Measurements from ENCODE around the gene EXOC3.

Gene EXOC3

DNA sequence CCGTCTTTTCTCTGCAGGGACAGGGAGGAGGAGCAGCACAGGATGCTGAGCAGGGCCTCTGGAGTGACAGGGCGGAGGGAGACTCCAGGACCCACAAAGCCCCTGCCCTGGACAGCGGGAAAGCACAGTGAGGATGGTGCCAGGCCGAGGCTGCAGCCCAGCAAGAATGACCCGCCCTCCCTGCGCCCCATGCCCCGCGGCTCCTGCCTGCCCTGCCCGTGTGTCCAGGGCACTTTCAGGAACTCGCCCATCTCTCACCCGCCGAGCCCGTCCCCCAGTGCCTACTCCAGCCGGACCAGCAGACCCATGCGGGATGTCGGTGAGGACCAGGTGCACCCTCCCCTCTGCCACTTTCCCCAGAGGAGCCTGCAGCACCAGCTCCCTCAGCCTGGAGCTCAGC is 9.1 kb upstream of the EXOC3 start:
- H3K4me3 ChIP-seq: no peak overlapping the region
- H3K9me3 ChIP-seq: no peaks in the 10 kb centered on the region
- no peaks in the 10 kb centered on the region for H3K4me1 ChIP-seq
- TF ChIP-seq, protein P1, sequence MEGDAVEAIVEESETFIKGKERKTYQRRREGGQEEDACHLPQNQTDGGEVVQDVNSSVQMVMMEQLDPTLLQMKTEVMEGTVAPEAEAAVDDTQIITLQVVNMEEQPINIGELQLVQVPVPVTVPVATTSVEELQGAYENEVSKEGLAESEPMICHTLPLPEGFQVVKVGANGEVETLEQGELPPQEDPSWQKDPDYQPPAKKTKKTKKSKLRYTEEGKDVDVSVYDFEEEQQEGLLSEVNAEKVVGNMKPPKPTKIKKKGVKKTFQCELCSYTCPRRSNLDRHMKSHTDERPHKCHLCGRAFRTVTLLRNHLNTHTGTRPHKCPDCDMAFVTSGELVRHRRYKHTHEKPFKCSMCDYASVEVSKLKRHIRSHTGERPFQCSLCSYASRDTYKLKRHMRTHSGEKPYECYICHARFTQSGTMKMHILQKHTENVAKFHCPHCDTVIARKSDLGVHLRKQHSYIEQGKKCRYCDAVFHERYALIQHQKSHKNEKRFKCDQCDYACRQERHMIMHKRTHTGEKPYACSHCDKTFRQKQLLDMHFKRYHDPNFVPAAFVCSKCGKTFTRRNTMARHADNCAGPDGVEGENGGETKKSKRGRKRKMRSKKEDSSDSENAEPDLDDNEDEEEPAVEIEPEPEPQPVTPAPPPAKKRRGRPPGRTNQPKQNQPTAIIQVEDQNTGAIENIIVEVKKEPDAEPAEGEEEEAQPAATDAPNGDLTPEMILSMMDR (IDR thresholded peaks at IDR 0.05): no peak
- no peak overlapping the region for H3K27ac ChIP-seq
- intact Hi-C loops (cut with DNase I; ENCODE audit: low total_unique reads): no loop called here
- no peaks in the 10 kb centered on the region for H3K36me3 ChIP-seq
- H3K27me3 ChIP-seq: peaks cover 0 to 60% of the 10 kb centered on the region in 2 donors
- peak; percentile 3 to 51 for DNase-seq

DNA sequence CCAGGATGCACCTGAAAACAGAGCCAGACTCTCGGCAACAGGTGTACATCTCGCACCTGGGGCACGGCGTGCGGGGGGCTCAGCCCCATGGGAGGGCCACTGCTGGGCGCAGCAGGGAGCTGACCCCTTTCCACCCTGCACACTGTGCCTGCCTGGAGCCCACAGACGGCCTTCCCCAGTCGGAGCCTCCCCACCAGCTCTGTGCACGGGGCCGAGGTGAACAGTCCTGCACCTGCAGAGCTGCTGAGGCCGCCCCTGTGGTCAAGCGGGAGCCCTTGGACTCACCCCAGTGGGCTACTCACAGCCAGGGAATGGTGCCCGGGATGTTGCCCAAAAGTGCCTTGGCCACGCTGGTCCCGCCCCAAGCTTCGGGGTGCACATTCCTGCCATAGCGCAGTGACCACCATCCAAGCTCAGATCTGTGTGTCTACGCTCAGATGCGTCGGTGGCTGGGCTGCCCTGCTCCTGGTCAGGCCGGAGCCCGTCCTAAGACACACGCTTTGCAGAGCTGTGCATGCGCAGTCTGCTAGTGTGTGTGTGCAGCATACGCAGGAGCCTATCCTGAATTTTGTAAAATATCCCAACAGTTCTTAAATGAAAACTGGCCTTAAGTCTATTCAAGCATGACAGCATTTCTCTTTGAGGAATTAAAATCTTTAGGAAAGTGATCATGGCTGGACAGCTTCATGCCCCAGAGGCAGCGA is 8.4 kb upstream of the EXOC3 start:
- peaks cover 0 to 60% of the 10 kb centered on the region in 2 donors for H3K27me3 ChIP-seq
- TF ChIP-seq, protein P1 (IDR thresholded peaks at IDR 0.05): no peak
- no peaks in the 10 kb centered on the region for H3K9me3 ChIP-seq
- DNase-seq: peak; percentile 15 to 53
- no peak overlapping the region for H3K4me3 ChIP-seq
- no peaks in the 10 kb centered on the region for H3K4me1 ChIP-seq
- no peak overlapping the region for H3K27ac ChIP-seq
- intact Hi-C loops (cut with DNase I; ENCODE audit: low total_unique reads): no loop called here
- no peaks in the 10 kb centered on the region for H3K36me3 ChIP-seq

DNA sequence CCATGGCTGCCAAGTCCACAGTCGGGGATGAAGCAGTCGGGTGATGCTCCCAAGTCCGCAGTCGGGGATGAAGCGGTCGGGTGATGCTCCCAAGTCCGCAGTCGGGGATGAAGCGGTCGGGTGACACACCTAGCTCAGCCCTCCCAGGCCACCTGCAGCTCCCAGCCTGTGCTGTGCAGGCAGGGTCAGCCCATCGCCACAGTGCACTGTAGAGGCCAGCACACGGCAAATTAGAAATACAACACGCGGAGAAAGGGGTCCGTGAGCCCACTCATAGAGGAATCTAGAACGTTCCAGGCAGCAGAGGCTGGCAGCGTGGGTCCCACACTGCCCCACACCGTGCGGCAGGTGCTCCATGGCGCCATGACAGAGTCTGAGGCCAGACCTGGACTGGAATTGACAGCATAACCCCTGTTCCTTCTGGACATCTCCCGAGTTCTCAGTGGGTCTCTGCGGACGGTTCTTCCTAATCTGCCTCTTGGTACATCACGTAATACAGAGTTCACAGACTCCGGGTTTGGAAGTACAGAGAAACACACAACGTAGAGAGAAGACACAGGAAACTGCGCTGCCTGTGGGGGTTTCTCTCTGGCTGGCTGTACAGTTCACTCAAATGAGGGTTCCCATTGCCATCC is 7.7 kb upstream of the EXOC3 start:
- DNase-seq: peak; percentile 7 to 42
- Histone ChIP-seq H3K4me1 (no peaks in the 10 kb centered on the region), H3K27ac (no peak overlapping the region), H3K9me3 (no peaks in the 10 kb centered on the region), H3K4me3 (no peak overlapping the region), H3K36me3 (no peaks in the 10 kb centered on the region), H3K27me3 (peaks cover 0 to 60% of the 10 kb centered on the region in 2 donors)
- intact Hi-C loops (cut with DNase I; ENCODE audit: low total_unique reads): no loop called here
- TF ChIP-seq, protein P1 (IDR thresholded peaks at IDR 0.05): no peak

DNA sequence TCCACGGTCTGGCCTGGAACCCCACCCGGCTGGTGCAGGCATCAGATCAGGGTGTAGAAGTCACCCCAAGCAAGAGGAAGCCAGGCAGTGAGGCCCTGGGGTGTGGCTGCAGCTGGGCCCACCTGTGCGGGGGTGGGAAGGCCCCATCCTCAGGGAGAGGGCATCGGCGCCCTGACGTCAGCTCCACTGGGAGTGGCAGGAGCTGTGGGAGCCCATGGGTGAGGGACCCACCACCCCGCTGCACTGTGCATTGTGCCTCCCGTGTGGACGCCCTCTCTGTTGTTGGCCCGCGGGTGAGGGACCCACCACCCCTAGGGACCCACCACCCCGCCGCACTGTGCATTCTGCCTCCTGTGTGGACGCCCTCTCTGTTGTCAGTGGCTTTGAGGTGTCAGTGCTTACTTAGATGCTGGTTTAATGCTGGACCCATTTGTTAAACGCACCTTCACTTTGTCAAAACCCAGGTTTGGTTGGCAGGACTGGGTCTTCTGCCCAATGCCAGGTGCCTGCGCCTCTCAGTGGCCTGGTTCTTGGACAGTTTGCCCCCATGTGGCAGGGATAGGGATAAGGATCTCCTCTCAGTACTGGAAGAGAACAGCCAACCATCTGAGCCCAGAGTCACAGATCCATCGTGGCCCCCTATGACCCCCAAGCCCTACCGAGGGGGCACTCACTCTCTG is 6.9 kb upstream of the EXOC3 start:
- Histone ChIP-seq H3K36me3 (no peaks in the 10 kb centered on the region), H3K27ac (no peak overlapping the region), H3K9me3 (no peaks in the 10 kb centered on the region), H3K4me3 (no peak overlapping the region), H3K4me1 (no peaks in the 10 kb centered on the region), H3K27me3 (peaks cover 0 to 59% of the 10 kb centered on the region in 2 donors)
- peak; percentile 13 to 53 for DNase-seq
- TF ChIP-seq, protein P1 (IDR thresholded peaks at IDR 0.05): no peak
- intact Hi-C loops (cut with DNase I; ENCODE audit: low total_unique reads): no loop called here

DNA sequence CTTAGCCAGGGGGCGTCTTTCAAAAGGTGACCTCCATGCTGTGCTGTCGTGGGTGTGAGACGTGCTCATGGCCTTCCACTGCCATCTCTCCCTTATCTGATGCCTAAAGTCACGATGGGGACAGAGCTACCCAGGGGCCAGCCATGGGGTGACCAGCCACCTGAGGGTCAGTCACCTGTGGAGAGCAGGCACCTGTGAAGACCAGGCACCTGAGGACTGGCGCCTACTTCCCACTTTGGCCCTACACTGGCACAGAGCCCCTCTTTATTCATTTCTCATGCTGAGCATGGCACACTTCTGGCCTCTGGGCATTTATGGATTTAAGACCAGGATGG is 6.4 kb upstream of the EXOC3 start:
- H3K9me3 ChIP-seq: no peaks in the 10 kb centered on the region
- no peak overlapping the region for H3K4me3 ChIP-seq
- no peaks in the 10 kb centered on the region for H3K4me1 ChIP-seq
- H3K27ac ChIP-seq: no peak overlapping the region
- TF ChIP-seq, protein P1 (IDR thresholded peaks at IDR 0.05): no peak
- DNase-seq: peak; percentile 9 to 41
- H3K27me3 ChIP-seq: peaks cover 0 to 54% of the 10 kb centered on the region in 2 donors
- intact Hi-C loops (cut with DNase I; ENCODE audit: low total_unique reads): no loop called here
- H3K36me3 ChIP-seq: no peaks in the 10 kb centered on the region
